ENCODE measurements around the gene SORBS2.

SORBS2 gene

GRCh38 chr4:185672151-185672550 is 139.8 kb downstream of the SORBS2 start:
- Histone ChIP-seq H3K27me3 (ENCODE audit: insufficient read depth, low read length) (no peaks in the 10 kb centered on the region), H3K4me3 (ENCODE audit: low read depth, low read length) (no peak overlapping the region), H3K27ac (ENCODE audit: low read depth, low read length) (no peak overlapping the region), H2AFZ (ENCODE audit: insufficient read depth, low read length, poor library complexity) (no peak overlapping the region), H2AK5ac (ENCODE audit: low read length) (no peak overlapping the region), H3K4me2 (ENCODE audit: low read length) (no peak overlapping the region), H4K8ac (ENCODE audit: low read depth, low read length) (no peak overlapping the region), H4K12ac (ENCODE audit: low read depth, low read length) (no peak overlapping the region), H2BK5ac (ENCODE audit: low read depth, low read length, poor library complexity) (no peak overlapping the region), H3K9ac (ENCODE audit: low read length) (no peak overlapping the region), H3K79me1 (ENCODE audit: low read length) (no peaks in the 10 kb centered on the region), H3K79me2 (ENCODE audit: control insufficient read depth, insufficient read depth, low read length, poor library complexity) (no peaks in the 10 kb centered on the region), H3K4me1 (ENCODE audit: control insufficient read depth in 1 of 2, insufficient read depth in 2 of 2, low read length in 2 of 2) (peaks cover 0 to 2% of the 10 kb centered on the region in 2 experiments), H3K23ac (ENCODE audit: low read length) (no peak overlapping the region), H3K9me3 (ENCODE audit: insufficient read depth, low read depth, low read length) (no peaks in the 10 kb centered on the region), H2BK120ac (ENCODE audit: insufficient read depth, low read length, poor library complexity) (no peak overlapping the region), H4K91ac (ENCODE audit: low read depth, low read length) (no peak overlapping the region), H3K14ac (ENCODE audit: low read length) (no peak overlapping the region), H3K4ac (ENCODE audit: low read depth, low read length) (no peak overlapping the region), H2BK12ac (ENCODE audit: low read length) (no peak overlapping the region), H3K36me3 (ENCODE audit: control insufficient read depth in 1 of 2, insufficient read depth in 2 of 2, low read length in 2 of 2) (no peaks in the 10 kb centered on the region), H3K18ac (ENCODE audit: low read length) (no peak overlapping the region)
- no CpG with 5 or more reads among the region's 2 CpGs for WGBS (ENCODE audit: extremely low coverage, insufficient coverage, insufficient read length)
- no peak for DNase-seq

GRCh38 chr4:185671496-185671895 is 140.5 kb downstream of the SORBS2 start:
- no peak overlapping the region for H4K91ac ChIP-seq (ENCODE audit: low read depth, low read length)

GRCh38 chr4:185671066-185671465 is 140.9 kb downstream of the SORBS2 start:
- H3K14ac ChIP-seq (ENCODE audit: low read length), result no peak overlapping the region
- H3K36me3 ChIP-seq (ENCODE audit: control insufficient read depth in 1 of 2, insufficient read depth in 2 of 2, low read length in 2 of 2), result no peaks in the 10 kb centered on the region
- H3K9ac ChIP-seq (ENCODE audit: low read length), result no peak overlapping the region
- no peak overlapping the region for H3K27ac ChIP-seq (ENCODE audit: low read depth, low read length)
- H3K9me3 ChIP-seq (ENCODE audit: insufficient read depth, low read depth, low read length), result no peaks in the 10 kb centered on the region
- peaks cover 0 to 2% of the 10 kb centered on the region in 2 experiments for H3K4me1 ChIP-seq (ENCODE audit: control insufficient read depth in 1 of 2, insufficient read depth in 2 of 2, low read length in 2 of 2)
- H2BK120ac ChIP-seq (ENCODE audit: insufficient read depth, low read length, poor library complexity), result no peak overlapping the region
- no peak overlapping the region for H3K4me3 ChIP-seq (ENCODE audit: low read depth, low read length)
- H4K91ac ChIP-seq (ENCODE audit: low read depth, low read length), result no peak overlapping the region
- H3K79me2 ChIP-seq (ENCODE audit: control insufficient read depth, insufficient read depth, low read length, poor library complexity), result no peaks in the 10 kb centered on the region
- H3K18ac ChIP-seq (ENCODE audit: low read length), result no peak overlapping the region
- no peak overlapping the region for H4K8ac ChIP-seq (ENCODE audit: low read depth, low read length)
- no peak overlapping the region for H3K4ac ChIP-seq (ENCODE audit: low read depth, low read length)
- H4K12ac ChIP-seq (ENCODE audit: low read depth, low read length), result no peak overlapping the region
- H3K27me3 ChIP-seq (ENCODE audit: insufficient read depth, low read length), result no peaks in the 10 kb centered on the region
- WGBS (ENCODE audit: extremely low coverage, insufficient coverage, insufficient read length), result no CpG with 5 or more reads among the region's 2 CpGs
- no peak overlapping the region for H3K4me2 ChIP-seq (ENCODE audit: low read length)
- H2BK12ac ChIP-seq (ENCODE audit: low read length), result no peak overlapping the region
- no peak overlapping the region for H2BK5ac ChIP-seq (ENCODE audit: low read depth, low read length, poor library complexity)
- no peak overlapping the region for H2AFZ ChIP-seq (ENCODE audit: insufficient read depth, low read length, poor library complexity)
- DNase-seq, result no peak
- no peaks in the 10 kb centered on the region for H3K79me1 ChIP-seq (ENCODE audit: low read length)
- H3K23ac ChIP-seq (ENCODE audit: low read length), result no peak overlapping the region
- no peak overlapping the region for H2AK5ac ChIP-seq (ENCODE audit: low read length)

More at GRCh38 chr4:185671496-185671895, 140.5 kb downstream of the SORBS2 start:
- H2BK12ac ChIP-seq (ENCODE audit: low read length), result no peak overlapping the region
- H3K79me1 ChIP-seq (ENCODE audit: low read length), result no peaks in the 10 kb centered on the region
- no peak overlapping the region for H3K9ac ChIP-seq (ENCODE audit: low read length)
- H3K18ac ChIP-seq (ENCODE audit: low read length), result no peak overlapping the region
- H2AK5ac ChIP-seq (ENCODE audit: low read length), result no peak overlapping the region
- H3K14ac ChIP-seq (ENCODE audit: low read length), result no peak overlapping the region
- no peak overlapping the region for H4K12ac ChIP-seq (ENCODE audit: low read depth, low read length)
- no peaks in the 10 kb centered on the region for H3K79me2 ChIP-seq (ENCODE audit: control insufficient read depth, insufficient read depth, low read length, poor library complexity)
- H3K23ac ChIP-seq (ENCODE audit: low read length), result no peak overlapping the region
- no peak overlapping the region for H3K4me2 ChIP-seq (ENCODE audit: low read length)
- H2AFZ ChIP-seq (ENCODE audit: insufficient read depth, low read length, poor library complexity), result no peak overlapping the region
- H4K8ac ChIP-seq (ENCODE audit: low read depth, low read length), result no peak overlapping the region
- no peak overlapping the region for H3K4me3 ChIP-seq (ENCODE audit: low read depth, low read length)
- no peaks in the 10 kb centered on the region for H3K36me3 ChIP-seq (ENCODE audit: control insufficient read depth in 1 of 2, insufficient read depth in 2 of 2, low read length in 2 of 2)
- peaks cover 0 to 2% of the 10 kb centered on the region in 2 experiments for H3K4me1 ChIP-seq (ENCODE audit: control insufficient read depth in 1 of 2, insufficient read depth in 2 of 2, low read length in 2 of 2)
- H2BK120ac ChIP-seq (ENCODE audit: insufficient read depth, low read length, poor library complexity), result no peak overlapping the region
- no peaks in the 10 kb centered on the region for H3K27me3 ChIP-seq (ENCODE audit: insufficient read depth, low read length)
- no peak overlapping the region for H2BK5ac ChIP-seq (ENCODE audit: low read depth, low read length, poor library complexity)
- DNase-seq, result no peak
- H3K9me3 ChIP-seq (ENCODE audit: insufficient read depth, low read depth, low read length), result no peaks in the 10 kb centered on the region
- H3K4ac ChIP-seq (ENCODE audit: low read depth, low read length), result no peak overlapping the region
- WGBS (ENCODE audit: extremely low coverage, insufficient coverage, insufficient read length), result no CpG with 5 or more reads among the region's 4 CpGs
- no peak overlapping the region for H3K27ac ChIP-seq (ENCODE audit: low read depth, low read length)

- Histone ChIP-seq H3K36me3 (ENCODE audit: control insufficient read depth in 1 of 2, insufficient read depth in 2 of 2, low read length in 2 of 2) (no peaks in the 10 kb centered on the region), H3K27ac (ENCODE audit: low read depth, low read length) (no peak overlapping the region), H3K4me1 (ENCODE audit: control insufficient read depth in 1 of 2, insufficient read depth in 2 of 2, low read length in 2 of 2) (peaks cover 0 to 2% of the 10 kb centered on the region in 2 experiments), H4K91ac (ENCODE audit: low read depth, low read length) (no peak overlapping the region), H3K79me1 (ENCODE audit: low read length) (no peaks in the 10 kb centered on the region), H3K23ac (ENCODE audit: low read length) (no peak overlapping the region), H3K4ac (ENCODE audit: low read depth, low read length) (no peak overlapping the region), H3K9ac (ENCODE audit: low read length) (no peak overlapping the region), H3K79me2 (ENCODE audit: control insufficient read depth, insufficient read depth, low read length, poor library complexity) (no peaks in the 10 kb centered on the region), H3K4me3 (ENCODE audit: low read depth, low read length) (no peak overlapping the region), H2BK120ac (ENCODE audit: insufficient read depth, low read length, poor library complexity) (no peak overlapping the region), H2AK5ac (ENCODE audit: low read length) (no peak overlapping the region), H4K8ac (ENCODE audit: low read depth, low read length) (no peak overlapping the region), H3K4me2 (ENCODE audit: low read length) (no peak overlapping the region), H2AFZ (ENCODE audit: insufficient read depth, low read length, poor library complexity) (no peak overlapping the region), H3K14ac (ENCODE audit: low read length) (no peak overlapping the region), H3K27me3 (ENCODE audit: insufficient read depth, low read length) (no peaks in the 10 kb centered on the region), H4K12ac (ENCODE audit: low read depth, low read length) (no peak overlapping the region), H2BK5ac (ENCODE audit: low read depth, low read length, poor library complexity) (no peak overlapping the region), H2BK12ac (ENCODE audit: low read length) (no peak overlapping the region), H3K9me3 (ENCODE audit: insufficient read depth, low read depth, low read length) (no peaks in the 10 kb centered on the region), H3K18ac (ENCODE audit: low read length) (no peak overlapping the region)
- DNase-seq, result no peak
- no CpG with 5 or more reads among the region's 7 CpGs for WGBS (ENCODE audit: extremely low coverage, insufficient coverage, insufficient read length)
These were observed 142.7 kb downstream of the SORBS2 start for GRCh38 chr4:185669288-185669687.

Data from trophoblast cell (in vitro differentiated cells and primary cell).